Posterior vena cava (tissue), 2 donors: Measurements from ENCODE around the gene OR1M1. TPM values are rescaled to one million over a fixed set of nuclear protein-coding genes. Genes with fewer than 3 reads are reported as not detected.
A peak's percentile ranks its signal among the peaks of the same experiment; 100 is the strongest.
"Not testable (repeated sequence)": the region's sequence is repeated elsewhere in the genome, so short reads cannot be mapped to it uniquely, and the experiment has no call there.

ENCODE experiments used
- DNase-seq: peaks from one replicate; pipeline ENCODE4 v3.0.0-alpha.2; 2020; ENCODE audit warnings: low spot score
- intact Hi-C, 2 donors: fragments of 100-400 bp; cut with DNase I; formaldehyde crosslinking; loops; one replicate each; pipeline versions ENCODE4 v1.14.1 to v1.14.2; 2022 to 2023
- total RNA-seq, 2 donors: library from RNA; stranded (reverse); fragmentation: NEBNext Ultra II Directional; extraction: Animal tissue kit (Norgen Biotek cat#: 25700); gene quantifications; one replicate each; pipeline ENCODE4 v1.2.1, GENCODE V29; 2021
- donor health status: DM: yes; HTN: yes; CAD: no.
- donor health status: DM: yes; HTN: yes; CAD: no.

The OR1M1 gene
- total RNA-seq, 2 donors from 2014 or later = not detected

DNA sequence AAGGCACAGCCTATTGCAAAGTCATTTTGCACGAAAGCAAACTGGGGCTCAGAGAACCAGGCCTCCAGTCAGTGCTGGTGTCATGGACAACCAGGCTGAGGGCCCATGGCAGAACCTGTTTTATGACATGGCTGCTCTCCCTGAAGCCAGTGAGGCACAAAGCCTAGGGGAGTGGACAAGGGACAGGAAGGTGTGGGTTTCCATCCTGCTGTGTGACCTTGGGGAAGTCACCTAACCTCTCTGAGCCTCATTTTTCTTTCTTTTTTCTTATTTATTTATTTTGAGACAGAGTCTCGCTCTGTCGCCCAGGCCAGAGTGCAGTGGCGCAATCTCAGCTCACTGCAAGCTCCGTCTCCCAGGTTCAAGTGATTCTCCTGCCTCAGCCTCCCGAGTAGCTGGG is 15.1 kb upstream of the OR1M1 start:
- DNase-seq, intact Hi-C loops: not testable (repeated sequence)

DNA sequence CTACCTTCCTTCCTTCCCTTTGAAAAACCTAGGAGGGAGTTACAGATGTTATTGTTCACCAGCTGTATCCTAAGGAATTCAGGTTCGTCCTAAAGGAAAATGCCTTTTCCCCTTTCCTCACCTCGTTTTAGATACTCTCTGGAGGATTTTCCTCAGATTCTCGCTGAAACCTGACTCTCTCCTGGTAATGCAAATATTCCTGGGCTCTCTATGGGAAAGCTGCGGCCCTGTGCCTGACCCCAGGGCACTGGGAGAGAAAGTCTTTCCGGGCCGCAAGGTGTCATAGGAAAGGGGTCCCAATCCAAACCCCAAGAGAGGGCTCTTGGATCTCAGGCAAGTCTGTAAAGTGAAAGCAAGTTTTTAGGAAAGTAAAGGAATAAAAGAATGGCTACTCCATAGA is 13.1 kb upstream of the OR1M1 start:
- DNase-seq = no peak
- intact Hi-C loops = no loop called here

DNA sequence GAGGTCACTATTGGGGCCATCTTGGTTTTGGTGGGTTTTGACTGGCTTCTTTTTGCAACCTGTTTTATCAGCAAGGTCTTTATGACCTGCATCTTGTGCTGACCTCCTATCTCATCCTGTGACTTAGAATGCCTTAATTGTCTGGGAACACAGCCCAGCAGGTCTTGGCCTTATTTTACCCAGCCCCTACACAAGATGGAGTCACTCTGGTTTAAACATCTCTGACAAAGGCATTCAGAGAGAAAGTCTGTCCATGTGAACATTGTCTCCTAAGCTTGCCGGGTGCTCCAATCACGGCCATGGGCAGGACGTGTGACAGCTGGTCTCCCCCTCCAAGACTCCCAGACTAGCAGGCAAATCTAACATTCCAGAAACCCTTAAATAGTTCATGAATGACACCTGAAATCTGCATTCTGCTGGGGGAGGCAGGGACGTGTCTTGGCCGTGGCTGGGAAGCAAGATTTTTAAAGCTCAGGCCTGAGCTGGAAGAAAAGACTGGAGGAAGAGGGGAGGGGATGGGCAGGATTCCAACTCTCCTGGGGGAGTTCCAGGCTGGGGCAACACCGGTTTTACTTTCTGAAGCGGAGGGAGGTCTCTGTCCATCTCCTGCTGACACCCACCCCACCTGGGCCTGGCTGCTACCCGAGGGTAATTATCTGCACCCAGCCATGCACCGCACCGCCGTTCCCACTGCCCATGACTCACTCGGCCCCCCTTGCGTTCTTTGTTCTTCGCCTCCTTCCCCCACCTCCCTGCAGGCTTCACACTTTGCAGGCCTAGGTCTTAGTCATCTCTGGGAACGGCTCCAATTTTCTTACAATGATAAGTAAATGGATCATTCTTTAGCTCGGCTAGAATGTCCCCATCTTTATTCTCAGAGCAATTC is 11.6 kb upstream of the OR1M1 start:
- intact Hi-C loops = loop anchor here in 1 of 2 donors (5.0 kb wide), 1 partner anchor 418 kb away; no protein-coding TSS in a partner anchor
- DNase-seq = peak; percentile 86

DNA sequence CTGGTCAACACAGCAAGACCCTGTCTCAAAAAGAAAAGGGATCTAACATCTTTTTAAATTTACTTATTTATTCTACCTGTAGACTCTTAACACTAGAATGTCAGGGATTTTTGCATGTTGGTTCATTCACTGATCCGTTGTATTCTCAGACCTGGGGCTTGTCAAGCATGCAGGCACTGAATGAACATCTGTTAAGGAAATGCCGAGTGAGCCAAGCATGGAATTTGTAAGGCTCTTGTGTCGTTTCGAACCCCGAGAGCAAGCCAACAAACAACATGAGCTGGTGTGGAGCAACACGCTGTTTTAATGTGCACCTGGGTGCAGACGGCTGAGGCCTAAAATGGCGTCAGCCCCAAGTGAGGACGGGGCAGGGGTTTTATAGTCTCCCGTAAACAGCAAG is 10.0 kb upstream of the OR1M1 start:
- no peak for DNase-seq
- intact Hi-C loops = loop anchor here in 1 of 2 donors (5.0 kb wide), 1 partner anchor 420 kb away; no protein-coding TSS in a partner anchor

DNA sequence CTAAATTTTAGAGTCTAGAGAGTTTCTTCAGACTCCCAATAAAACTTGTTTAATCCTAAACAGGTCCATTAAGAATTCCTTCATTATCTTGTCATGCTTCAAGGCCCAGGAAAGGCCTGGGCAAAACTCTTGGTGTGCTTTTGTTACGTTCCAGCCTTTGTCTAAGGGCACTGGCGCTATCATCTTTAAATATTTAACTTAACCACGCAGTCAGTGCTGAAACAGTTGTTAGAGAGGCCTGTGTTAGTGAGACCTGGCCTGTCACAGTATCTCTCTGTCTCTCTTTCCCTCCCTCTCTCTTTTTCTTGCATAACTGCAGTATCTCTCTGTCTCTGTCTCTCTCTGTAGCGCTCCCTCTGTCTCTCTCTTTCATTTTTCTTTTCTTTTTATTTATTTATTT is 8.2 kb upstream of the OR1M1 start:
- intact Hi-C loops = loop anchor here in 1 of 2 donors (5.0 kb wide), 1 partner anchor 421 kb away; no protein-coding TSS in a partner anchor
- DNase-seq = no peak

DNA sequence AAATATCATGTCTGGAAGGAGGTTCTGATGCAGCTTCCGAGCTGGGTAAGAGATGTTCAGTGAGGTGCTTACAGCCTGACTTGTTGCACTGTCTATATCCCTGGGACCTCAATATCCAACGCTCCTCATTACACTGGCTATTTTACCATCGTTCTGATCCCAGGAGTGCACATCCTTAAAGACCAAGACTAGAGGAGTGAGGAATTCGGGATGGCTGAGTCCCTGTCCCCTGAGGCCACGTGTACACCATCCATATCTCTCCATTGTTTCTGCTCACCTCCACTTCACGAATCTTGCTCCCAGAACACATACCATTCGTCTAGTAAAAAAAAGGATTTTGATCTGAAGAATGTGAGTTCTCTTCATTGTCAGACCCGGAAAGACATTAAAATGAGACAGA is 20.5 kb downstream of the OR1M1 start, which contains the start of gene OR7G2:
Gene OR7G2 (minus strand): TSS at position 101 of the 400 bp plus-strand sequence. CDS start 4,232 bp downstream, outside the sequence.
- no peak for DNase-seq
- intact Hi-C loops = no loop called here

DNA sequence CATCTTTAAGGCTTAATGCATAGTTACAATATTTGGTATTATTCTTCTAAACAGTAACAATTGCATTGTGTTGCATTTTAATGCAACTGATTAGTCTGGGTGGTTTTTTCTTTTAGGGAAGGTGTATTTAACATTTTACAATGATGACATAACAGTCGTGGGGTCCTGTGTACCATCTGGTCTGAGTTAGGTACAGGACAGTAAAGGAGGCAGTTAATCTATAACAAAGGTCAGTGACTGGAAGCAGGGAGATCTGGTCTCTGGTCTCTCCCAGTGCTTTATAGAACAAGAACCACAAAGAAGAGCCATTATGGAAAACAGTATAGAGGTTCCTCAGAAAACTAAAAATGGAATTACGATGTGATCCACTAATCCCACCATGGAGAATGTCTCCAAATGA is 23.1 kb downstream of the OR1M1 start:
- intact Hi-C loops = no loop called here
- DNase-seq = no peak

DNA sequence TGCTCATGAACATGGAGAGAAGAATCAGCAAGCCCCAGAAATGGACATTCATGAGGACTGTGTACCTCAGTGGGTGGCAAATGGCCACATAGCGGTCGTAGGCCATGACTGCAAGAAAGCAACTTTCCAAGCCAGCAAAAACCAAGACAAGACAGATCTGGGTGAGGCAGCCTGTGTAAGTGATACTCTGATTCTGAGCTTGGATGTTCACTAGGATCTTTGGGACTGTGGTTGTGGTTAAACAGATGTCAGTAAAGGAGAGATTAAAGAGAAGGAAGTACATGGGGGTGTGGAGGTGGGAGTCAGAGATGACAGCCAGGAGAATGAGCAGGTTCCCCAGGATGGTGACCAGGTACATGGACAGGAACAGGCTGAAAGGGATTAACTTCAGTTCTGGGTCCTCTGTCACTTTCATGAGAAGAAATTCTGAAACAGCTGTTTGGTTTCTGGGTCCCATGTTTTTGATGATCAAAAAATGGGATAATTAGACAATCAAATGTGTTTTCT is 28.5 kb downstream of the OR1M1 start, which contains the start of gene OR7G1:
Gene OR7G1 (minus strand): TSS at position 457 of the 507 bp plus-strand sequence. CDS start 0 bp downstream, at position 457.
- intact Hi-C loops = no loop called here
- no peak for DNase-seq

DNA sequence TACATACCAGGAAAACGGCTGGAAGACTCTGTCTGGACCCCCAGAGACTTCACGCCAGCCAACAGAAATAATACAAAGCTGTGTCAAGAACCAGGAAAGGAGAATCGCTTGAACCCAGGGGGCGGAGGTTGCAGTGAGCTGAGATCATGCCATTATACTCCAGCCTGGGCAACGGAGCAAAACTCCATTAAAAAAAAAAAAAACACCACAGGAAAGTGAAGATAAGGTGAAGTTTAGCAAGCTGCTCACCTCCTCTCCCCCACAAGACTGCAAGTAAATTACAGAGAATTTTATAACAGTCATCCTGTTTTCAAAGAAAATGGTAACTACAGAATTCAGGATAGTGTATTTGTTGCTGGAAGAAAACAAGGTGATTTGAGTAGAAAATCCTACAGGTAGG is 29.7 kb downstream of the OR1M1 start:
- intact Hi-C loops = no loop called here
- no peak for DNase-seq

DNA sequence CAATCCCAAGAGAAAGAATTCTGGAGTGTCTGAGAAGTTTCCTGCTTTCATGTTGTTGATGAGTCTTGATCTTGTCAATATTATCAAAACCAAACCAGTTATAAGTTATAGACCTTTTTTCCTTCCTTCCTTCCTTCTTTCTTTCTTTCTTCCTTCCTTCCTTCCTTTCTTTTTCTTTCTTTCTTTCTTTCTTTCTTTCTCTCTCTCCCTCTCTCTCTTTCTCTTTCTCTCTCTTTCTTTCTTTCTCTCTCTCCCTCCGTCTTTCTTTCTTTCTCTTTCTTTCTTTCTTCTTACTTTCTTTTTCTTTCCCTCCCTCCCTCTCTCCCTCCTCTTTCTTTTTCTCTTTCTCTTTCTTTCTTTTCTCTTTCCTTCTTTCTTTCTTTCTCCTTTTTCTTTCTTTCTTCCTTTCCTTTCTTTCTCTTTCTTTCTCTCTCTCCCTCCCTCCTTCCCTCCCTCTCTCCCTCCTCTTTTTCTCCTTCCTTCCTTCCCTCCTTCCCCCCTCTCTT is 40.1 kb downstream of the OR1M1 start, which contains the start of gene OR7G3:
Gene OR7G3 (minus strand): TSS at position 51 of the 506 bp plus-strand sequence. CDS start 0 bp downstream, at position 51.
- no peak for DNase-seq
- intact Hi-C loops = no loop called here

DNA sequence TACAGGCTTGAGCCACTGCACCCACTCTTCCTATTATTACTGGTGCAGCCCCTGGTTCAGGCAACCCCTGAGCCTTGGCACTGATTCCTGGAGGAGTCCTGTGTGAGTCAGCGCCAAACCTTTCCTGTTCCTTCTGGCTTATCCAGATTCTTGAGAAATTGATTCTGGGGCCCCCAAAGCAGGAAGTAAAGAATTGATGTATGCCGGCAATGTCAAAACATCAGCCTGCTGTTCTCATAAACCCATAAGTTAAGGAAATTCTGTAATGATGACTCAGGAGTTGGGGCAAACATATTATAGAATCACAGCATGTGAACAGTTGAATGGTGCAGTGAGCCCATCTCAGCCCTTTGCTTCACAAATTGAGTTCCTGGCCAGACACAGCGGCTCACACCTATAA is 41.3 kb downstream of the OR1M1 start:
- intact Hi-C loops = no loop called here
- DNase-seq = no peak

DNA sequence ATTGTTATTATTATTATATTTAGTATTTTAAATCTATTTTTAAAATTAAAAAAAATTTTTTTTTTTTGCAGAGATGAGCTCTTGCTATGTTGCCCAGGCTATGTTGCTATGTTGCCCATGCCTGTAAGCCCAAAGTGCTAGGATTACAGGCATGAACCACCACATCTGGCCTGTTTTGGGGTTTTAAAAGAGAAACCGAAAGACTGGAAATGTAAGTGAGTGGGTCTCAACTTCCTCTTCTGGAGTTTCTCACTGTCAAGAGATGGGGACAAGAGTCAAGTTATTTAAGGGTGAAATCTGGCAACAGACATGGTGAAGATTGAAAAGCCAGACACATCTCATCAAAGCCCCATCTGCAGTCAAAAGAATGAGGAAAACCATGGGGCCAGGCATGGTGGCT is 44.1 kb downstream of the OR1M1 start:
- intact Hi-C loops = no loop called here
- DNase-seq = no peak

DNA sequence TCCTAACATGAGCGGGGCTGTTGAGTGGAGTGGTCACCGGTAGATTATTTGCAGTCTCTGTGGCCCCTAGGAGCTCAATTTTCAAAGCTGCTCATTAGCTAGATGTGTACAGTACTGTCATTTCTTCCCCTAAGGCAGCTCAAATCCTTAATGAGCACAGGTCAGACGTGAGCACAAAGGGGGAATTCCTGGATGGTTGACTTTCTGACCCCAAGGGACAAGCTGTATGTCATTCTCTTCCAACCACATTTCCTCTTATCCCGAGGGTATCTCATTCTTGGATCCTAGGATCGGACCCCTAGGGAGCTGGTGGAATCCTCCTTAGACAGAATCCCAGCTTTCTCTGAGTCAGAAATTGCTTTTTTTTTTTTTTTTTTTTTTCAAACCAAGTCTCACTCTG is 45.6 kb downstream of the OR1M1 start:
- intact Hi-C loops = no loop called here
- no peak for DNase-seq

DNA sequence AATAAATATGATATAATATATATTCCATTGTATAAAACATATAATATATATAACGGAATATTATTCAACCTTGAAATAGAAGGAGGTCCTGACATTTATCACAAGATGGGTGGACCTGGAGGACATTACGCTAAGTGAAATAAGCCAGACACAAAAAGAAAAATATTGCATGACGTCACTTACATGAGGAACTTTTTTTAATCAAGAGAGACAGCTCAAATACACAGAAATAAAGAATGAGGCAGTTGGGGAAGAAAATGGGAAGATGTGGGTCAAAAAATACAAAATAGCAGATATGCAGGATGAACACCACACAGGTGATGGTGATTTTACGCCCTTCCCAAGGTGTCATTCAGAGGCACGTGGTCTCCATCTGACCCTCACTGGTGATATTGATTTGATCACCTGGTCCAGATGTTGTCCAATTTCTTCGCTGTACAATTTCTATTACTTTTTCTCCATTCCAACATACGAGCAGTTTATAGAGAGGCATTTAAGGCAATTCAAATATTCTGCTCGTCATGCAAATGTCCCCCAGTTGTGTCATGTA is 52.8 kb downstream of the OR1M1 start:
- no peak for DNase-seq
- intact Hi-C loops = no loop called here

DNA sequence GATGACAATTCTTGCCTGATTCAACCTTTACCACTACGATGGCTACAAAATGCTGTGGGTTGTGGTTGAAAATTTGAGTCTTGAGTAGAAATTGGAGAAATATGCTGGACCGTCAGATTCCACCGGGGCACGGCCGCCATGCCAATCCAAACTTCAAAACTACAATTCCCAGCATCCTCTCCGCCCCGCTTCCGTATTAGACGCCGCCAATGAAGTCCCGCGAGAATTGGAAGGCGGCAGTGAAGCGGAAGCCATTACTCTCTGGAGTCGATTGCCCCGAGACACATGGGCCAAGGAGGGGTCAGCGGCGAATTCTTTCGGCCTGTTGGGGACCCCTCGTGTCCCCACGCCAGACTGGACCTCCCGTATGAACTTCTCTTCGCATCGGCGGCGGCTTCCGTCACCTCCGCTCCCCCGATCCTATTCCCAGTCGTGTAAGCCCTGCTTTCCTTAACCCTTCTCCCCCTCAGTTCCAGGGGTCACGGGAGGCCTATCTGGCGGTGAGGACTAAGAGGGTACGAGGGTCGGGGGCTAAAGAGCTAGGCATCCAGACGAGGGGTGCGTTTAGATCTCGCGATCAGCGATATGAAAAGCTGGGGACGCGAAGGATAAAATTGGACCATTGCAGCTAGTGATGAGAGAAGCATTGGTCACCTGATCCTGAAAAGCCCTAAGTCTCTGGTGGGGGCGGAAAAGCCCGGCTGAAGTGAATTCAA is 53.5 kb downstream of the OR1M1 start, which contains the start of gene ZNF317:
Gene ZNF317 (plus strand): TSS at position 239 of the 716 bp plus-strand sequence. CDS start 15,620 bp downstream, outside the sequence.
- peak; percentile 97 for DNase-seq
- intact Hi-C loops = no loop called here

DNA sequence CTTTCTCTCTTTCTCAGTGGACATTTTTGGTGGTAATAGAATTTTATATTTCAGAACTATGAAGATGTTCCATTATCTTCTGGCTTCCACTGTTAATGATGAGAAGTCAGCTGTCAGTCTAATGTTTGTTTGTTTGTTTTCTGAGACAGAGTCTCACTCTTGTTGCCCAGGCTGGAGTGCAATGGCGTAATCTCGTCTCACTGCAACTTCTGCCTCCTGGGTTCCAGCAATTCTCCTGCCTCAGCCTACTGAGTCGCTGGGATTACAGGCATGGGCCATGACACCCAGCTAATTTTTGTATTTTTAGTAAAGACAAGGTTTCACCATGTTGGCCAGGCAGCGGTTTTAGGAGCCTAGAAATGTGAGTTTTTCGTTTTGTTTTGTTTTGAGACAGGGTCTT is 58.1 kb downstream of the OR1M1 start:
- intact Hi-C loops = no loop called here
- DNase-seq = no peak
